HL-60 (cell line): ENCODE data around the gene PPHLN1.

Experiments
- DNase-seq, 2 experiments: peaks; one replicate each; pipeline ENCODE4 v3.0.0-alpha.2; 2010 to 2020; ENCODE audit warnings: low read depth in 1 of 2, low spot score in 1 of 2
- H3K27ac ChIP-seq: fragments of 250-450 bp; sonication (Bioruptor Pico); replicated peaks from 2 replicates; pipeline ENCODE4 v1.5.1; 2020; ENCODE audit warnings: mild to moderate bottlenecking, moderate library complexity
- H3K27me3 ChIP-seq: fragments of 250-450 bp; sonication (Bioruptor Pico); 2 replicates; pipeline ENCODE4 v1.5.1; 2021; ENCODE audit warnings: mild to moderate bottlenecking, moderate library complexity; ENCODE audit not compliant: insufficient read depth, poor library complexity, severe bottlenecking
- H3K4me3 ChIP-seq: replicated peaks from 2 replicates; pipeline ENCODE4 v1.5.1; 2011; ENCODE audit warnings: mild to moderate bottlenecking, control low read depth, low read length; ENCODE audit not compliant: insufficient read depth
- CTCF ChIP-seq: IDR thresholded peaks from one replicate; pipeline ENCODE4 v1.5.1; 2011; ENCODE audit warnings: low read length, control low read depth, inconsistent platforms; ENCODE audit not compliant: insufficient read depth
- GABPA ChIP-seq: IDR thresholded peaks from 2 replicates; pipeline ENCODE4 v1.6.1; 2012; ENCODE audit warnings: low read depth
- POLR2AphosphoS5 ChIP-seq: IDR thresholded peaks from 2 replicates; pipeline ENCODE4 v1.6.1; 2012; ENCODE audit warnings: low read depth
- REST ChIP-seq: IDR thresholded peaks from 2 replicates; pipeline ENCODE4 v1.6.1; 2012; ENCODE audit warnings: low read depth; ENCODE audit not compliant: insufficient replicate concordance
- SPI1 ChIP-seq: IDR thresholded peaks from 2 replicates; pipeline ENCODE4 v1.6.1; 2012; ENCODE audit warnings: low read depth, mild to moderate bottlenecking, borderline replicate concordance

Gene PPHLN1

GRCh38 chr12:42372154-42372791 lies 46.3 kb downstream of the PPHLN1 start:
- DNase-seq: peak; percentile 21 to 56
- no peak overlapping the region for H3K27ac ChIP-seq

GRCh38 chr12:42373669-42374068 lies 47.7 kb downstream of the PPHLN1 start:
- TF ChIP-seq SPI1: no peak
- no peak for TF ChIP-seq CTCF
- TF ChIP-seq REST: no peak
- no peak for DNase-seq
- Histone ChIP-seq H3K27ac (no peak overlapping the region), H3K27me3 (no peaks in the 10 kb centered on the region), H3K4me3 (no peak overlapping the region)

More at GRCh38 chr12:42372154-42372791, 46.3 kb downstream of the PPHLN1 start:
- no peak for TF ChIP-seq SPI1
- TF ChIP-seq CTCF: peak; percentile 76
- Histone ChIP-seq H3K4me3 (no peak overlapping the region), H3K27me3 (no peaks in the 10 kb centered on the region)

GRCh38 chr12:42380733-42381132 lies 54.8 kb downstream of the PPHLN1 start:
- Histone ChIP-seq H3K4me3 (no peak overlapping the region), H3K27me3 (no peaks in the 10 kb centered on the region), H3K27ac (peak overlapping the region; percentile 51; the same call in 1 of the 2 replicates)
- TF ChIP-seq GABPA (no peak), REST (no peak), SPI1 (no peak), CTCF (no peak), POLR2AphosphoS5 (no peak)
- DNase-seq: no peak

GRCh38 chr12:42382013-42382696 lies 56.2 kb downstream of the PPHLN1 start:
- Histone ChIP-seq H3K27ac (peak overlapping the region; percentile 51), H3K27me3 (no peaks in the 10 kb centered on the region), H3K4me3 (no peak overlapping the region)
- no peak for TF ChIP-seq CTCF
- TF ChIP-seq POLR2AphosphoS5: no peak
- no peak for TF ChIP-seq SPI1
- DNase-seq: peak; percentile 16 to 25
